ENCODE data around the gene CDC123.

Gene CDC123

DNA sequence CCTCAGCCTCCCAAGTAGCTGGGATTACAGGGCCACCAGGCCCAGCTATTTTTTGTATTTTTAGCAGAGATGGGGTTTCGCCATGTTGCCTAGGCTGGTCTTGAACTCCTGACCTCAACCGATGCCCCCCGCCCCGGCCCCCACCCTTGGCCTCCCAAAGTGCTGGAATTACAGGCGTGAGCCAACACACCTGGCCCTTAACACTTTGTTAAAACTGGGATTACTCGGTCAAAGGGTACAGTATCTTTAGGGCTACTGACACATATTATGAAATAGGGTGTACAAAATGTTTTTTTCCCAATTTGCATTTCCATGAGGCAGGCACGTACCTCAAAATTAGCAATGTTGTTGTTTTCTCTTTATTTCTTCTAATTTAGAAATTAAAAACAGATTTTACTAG lies 11.8 kb upstream of the CDC123 start:
- no peak for ATAC-seq
- TF ChIP-seq, protein P1, sequence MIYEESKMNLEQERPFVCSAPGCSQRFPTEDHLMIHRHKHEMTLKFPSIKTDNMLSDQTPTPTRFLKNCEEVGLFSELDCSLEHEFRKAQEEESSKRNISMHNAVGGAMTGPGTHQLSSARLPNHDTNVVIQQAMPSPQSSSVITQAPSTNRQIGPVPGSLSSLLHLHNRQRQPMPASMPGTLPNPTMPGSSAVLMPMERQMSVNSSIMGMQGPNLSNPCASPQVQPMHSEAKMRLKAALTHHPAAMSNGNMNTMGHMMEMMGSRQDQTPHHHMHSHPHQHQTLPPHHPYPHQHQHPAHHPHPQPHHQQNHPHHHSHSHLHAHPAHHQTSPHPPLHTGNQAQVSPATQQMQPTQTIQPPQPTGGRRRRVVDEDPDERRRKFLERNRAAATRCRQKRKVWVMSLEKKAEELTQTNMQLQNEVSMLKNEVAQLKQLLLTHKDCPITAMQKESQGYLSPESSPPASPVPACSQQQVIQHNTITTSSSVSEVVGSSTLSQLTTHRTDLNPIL (CRISPR knock-in tag; IDR thresholded peaks at IDR 0.05; ENCODE audit: low read depth): no peak
- TF ChIP-seq ZFP30 (CRISPR knock-in tag; IDR thresholded peaks at IDR 0.05) (no peak), ZNF565 (CRISPR knock-in tag; conservative IDR thresholded peaks at IDR 0.05; ENCODE audit: low read depth) (no peak), CSDC2 (CRISPR knock-in tag; IDR thresholded peaks at IDR 0.05) (no peak), PPARA (CRISPR knock-in tag; IDR thresholded peaks at IDR 0.05; ENCODE audit: borderline replicate concordance) (no peak), GLIS3 (CRISPR knock-in tag; IDR thresholded peaks at IDR 0.05) (no peak), RARB (CRISPR knock-in tag; IDR thresholded peaks at IDR 0.05) (no peak), ZFP3 (CRISPR knock-in tag; IDR thresholded peaks at IDR 0.05) (no peak), ARNTL (CRISPR knock-in tag; IDR thresholded peaks at IDR 0.05; ENCODE audit: borderline replicate concordance, low read depth) (no peak), TCF4 (CRISPR knock-in tag; IDR thresholded peaks at IDR 0.05; ENCODE audit: borderline replicate concordance) (no peak), ZNF70 (CRISPR knock-in tag; IDR thresholded peaks at IDR 0.05) (no peak)
- TF ChIP-seq, protein P2, sequence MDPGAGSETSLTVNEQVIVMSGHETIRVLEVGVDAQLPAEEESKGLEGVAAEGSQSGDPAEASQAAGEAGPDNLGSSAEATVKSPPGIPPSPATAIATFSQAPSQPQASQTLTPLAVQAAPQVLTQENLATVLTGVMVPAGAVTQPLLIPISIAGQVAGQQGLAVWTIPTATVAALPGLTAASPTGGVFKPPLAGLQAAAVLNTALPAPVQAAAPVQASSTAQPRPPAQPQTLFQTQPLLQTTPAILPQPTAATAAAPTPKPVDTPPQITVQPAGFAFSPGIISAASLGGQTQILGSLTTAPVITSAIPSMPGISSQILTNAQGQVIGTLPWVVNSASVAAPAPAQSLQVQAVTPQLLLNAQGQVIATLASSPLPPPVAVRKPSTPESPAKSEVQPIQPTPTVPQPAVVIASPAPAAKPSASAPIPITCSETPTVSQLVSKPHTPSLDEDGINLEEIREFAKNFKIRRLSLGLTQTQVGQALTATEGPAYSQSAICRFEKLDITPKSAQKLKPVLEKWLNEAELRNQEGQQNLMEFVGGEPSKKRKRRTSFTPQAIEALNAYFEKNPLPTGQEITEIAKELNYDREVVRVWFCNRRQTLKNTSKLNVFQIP (CRISPR knock-in tag; IDR thresholded peaks at IDR 0.05; ENCODE audit: borderline replicate concordance, low read depth): no peak
- TF ChIP-seq, protein P3, sequence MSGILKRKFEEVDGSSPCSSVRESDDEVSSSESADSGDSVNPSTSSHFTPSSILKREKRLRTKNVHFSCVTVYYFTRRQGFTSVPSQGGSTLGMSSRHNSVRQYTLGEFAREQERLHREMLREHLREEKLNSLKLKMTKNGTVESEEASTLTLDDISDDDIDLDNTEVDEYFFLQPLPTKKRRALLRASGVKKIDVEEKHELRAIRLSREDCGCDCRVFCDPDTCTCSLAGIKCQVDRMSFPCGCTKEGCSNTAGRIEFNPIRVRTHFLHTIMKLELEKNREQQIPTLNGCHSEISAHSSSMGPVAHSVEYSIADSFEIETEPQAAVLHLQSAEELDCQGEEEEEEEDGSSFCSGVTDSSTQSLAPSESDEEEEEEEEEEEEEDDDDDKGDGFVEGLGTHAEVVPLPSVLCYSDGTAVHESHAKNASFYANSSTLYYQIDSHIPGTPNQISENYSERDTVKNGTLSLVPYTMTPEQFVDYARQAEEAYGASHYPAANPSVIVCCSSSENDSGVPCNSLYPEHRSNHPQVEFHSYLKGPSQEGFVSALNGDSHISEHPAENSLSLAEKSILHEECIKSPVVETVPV (CRISPR knock-in tag; IDR thresholded peaks at IDR 0.05): no peak

DNA sequence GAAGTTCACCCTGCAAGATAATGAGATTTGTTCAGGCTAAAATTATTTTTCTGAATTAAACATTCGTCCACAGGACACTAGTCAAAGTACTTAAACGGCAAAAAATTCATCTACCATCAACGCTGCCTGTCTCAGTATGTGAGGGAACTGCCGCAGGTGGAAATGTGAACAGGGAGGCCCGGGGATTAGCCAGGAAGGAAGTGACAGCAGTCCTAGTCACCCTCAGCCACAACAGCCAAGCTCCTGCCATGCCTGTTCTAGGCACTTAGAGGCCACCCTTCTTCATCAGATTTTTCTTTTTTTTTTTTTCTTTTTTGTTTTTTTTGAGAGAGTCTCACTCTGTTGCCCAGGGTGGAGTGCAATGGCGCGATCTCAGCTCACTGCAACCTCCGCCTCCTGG lies 9.7 kb upstream of the CDC123 start:
- no peak for ATAC-seq
- TF ChIP-seq RARB (CRISPR knock-in tag; IDR thresholded peaks at IDR 0.05) (no peak), ZFP3 (CRISPR knock-in tag; IDR thresholded peaks at IDR 0.05) (no peak), ZNF565 (CRISPR knock-in tag; conservative IDR thresholded peaks at IDR 0.05; ENCODE audit: low read depth) (no peak), ZNF8 (CRISPR knock-in tag; IDR thresholded peaks at IDR 0.05) (no peak), TCF4 (CRISPR knock-in tag; IDR thresholded peaks at IDR 0.05; ENCODE audit: borderline replicate concordance) (no peak), SNAI2 (CRISPR knock-in tag; IDR thresholded peaks at IDR 0.05) (no peak), OSR1 (CRISPR knock-in tag; IDR thresholded peaks at IDR 0.05) (no peak), ZNF70 (CRISPR knock-in tag; IDR thresholded peaks at IDR 0.05) (no peak), GLIS3 (CRISPR knock-in tag; IDR thresholded peaks at IDR 0.05) (no peak), ZFP30 (CRISPR knock-in tag; IDR thresholded peaks at IDR 0.05) (no peak), TOX (CRISPR knock-in tag; IDR thresholded peaks at IDR 0.05; ENCODE audit: borderline replicate concordance) (no peak), PPARA (CRISPR knock-in tag; IDR thresholded peaks at IDR 0.05; ENCODE audit: borderline replicate concordance) (no peak)
- TF ChIP-seq, protein P3 (CRISPR knock-in tag; IDR thresholded peaks at IDR 0.05): no peak
- TF ChIP-seq, protein P2 (CRISPR knock-in tag; IDR thresholded peaks at IDR 0.05; ENCODE audit: borderline replicate concordance, low read depth): no peak
- TF ChIP-seq, protein P1 (CRISPR knock-in tag; IDR thresholded peaks at IDR 0.05; ENCODE audit: low read depth): no peak
- TF ChIP-seq, protein P4, sequence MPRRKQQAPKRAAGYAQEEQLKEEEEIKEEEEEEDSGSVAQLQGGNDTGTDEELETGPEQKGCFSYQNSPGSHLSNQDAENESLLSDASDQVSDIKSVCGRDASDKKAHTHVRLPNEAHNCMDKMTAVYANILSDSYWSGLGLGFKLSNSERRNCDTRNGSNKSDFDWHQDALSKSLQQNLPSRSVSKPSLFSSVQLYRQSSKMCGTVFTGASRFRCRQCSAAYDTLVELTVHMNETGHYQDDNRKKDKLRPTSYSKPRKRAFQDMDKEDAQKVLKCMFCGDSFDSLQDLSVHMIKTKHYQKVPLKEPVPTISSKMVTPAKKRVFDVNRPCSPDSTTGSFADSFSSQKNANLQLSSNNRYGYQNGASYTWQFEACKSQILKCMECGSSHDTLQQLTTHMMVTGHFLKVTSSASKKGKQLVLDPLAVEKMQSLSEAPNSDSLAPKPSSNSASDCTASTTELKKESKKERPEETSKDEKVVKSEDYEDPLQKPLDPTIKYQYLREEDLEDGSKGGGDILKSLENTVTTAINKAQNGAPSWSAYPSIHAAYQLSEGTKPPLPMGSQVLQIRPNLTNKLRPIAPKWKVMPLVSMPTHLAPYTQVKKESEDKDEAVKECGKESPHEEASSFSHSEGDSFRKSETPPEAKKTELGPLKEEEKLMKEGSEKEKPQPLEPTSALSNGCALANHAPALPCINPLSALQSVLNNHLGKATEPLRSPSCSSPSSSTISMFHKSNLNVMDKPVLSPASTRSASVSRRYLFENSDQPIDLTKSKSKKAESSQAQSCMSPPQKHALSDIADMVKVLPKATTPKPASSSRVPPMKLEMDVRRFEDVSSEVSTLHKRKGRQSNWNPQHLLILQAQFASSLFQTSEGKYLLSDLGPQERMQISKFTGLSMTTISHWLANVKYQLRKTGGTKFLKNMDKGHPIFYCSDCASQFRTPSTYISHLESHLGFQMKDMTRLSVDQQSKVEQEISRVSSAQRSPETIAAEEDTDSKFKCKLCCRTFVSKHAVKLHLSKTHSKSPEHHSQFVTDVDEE (CRISPR knock-in tag; IDR thresholded peaks at IDR 0.05): no peak
- TF ChIP-seq, protein P5, sequence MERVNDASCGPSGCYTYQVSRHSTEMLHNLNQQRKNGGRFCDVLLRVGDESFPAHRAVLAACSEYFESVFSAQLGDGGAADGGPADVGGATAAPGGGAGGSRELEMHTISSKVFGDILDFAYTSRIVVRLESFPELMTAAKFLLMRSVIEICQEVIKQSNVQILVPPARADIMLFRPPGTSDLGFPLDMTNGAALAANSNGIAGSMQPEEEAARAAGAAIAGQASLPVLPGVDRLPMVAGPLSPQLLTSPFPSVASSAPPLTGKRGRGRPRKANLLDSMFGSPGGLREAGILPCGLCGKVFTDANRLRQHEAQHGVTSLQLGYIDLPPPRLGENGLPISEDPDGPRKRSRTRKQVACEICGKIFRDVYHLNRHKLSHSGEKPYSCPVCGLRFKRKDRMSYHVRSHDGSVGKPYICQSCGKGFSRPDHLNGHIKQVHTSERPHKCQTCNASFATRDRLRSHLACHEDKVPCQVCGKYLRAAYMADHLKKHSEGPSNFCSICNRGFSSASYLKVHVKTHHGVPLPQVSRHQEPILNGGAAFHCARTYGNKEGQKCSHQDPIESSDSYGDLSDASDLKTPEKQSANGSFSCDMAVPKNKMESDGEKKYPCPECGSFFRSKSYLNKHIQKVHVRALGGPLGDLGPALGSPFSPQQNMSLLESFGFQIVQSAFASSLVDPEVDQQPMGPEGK (CRISPR knock-in tag; IDR thresholded peaks at IDR 0.05; ENCODE audit: borderline replicate concordance): no peak

Measured in SK-N-SH treated with all-trans-retinoic acid at 6 μM for 48 hours (cell line).